CD14-positive monocyte (primary cell): Measurements from ENCODE around the gene TAF4. TPM values are rescaled to one million over a fixed set of nuclear protein-coding genes. Genes with fewer than 3 reads are reported as not detected.

Source experiments
- DNase-seq, 3 donors: peaks; one replicate each; pipeline ENCODE4 v3.0.0-alpha.2; 2011 to 2022
- H2AFZ ChIP-seq: 2 replicates; pipeline ENCODE4 v1.6.0; 2012; ENCODE audit warnings: mild to moderate bottlenecking, low read depth, low read length, inconsistent platforms; ENCODE audit not compliant: insufficient read depth, poor library complexity, severe bottlenecking
- H3K27ac ChIP-seq, 2 donors: 1 replicate in 1 of 2; 2 replicates in 1 of 2; pipeline ENCODE4 v1.5.1; 2012 to 2013; ENCODE audit warnings: low read length in 2 of 2, control low read depth in 1 of 2, inconsistent platforms in 1 of 2, low read depth in 1 of 2, mild to moderate bottlenecking in 1 of 2
- H3K27me3 ChIP-seq, 2 donors: one replicate each; pipeline versions ENCODE4 v1.6.0 to v1.6.1; 2011 to 2013; ENCODE audit warnings: low read length in 2 of 2; ENCODE audit not compliant: control insufficient read depth in 2 of 2, insufficient read depth in 2 of 2
- H3K36me3 ChIP-seq, 2 donors: replicated peaks in 1 of 2; 1 replicate in 1 of 2; 2 replicates in 1 of 2; pipeline versions ENCODE4 v1.5.1 to v1.6.1; 2012 to 2013; ENCODE audit warnings: low read length in 2 of 2, control low read depth in 1 of 2, inconsistent platforms in 1 of 2, mild to moderate bottlenecking in 1 of 2; ENCODE audit not compliant: insufficient read depth in 2 of 2, control insufficient read depth in 1 of 2
- H3K4me1 ChIP-seq, 2 donors: 1 replicate in 1 of 2; 2 replicates in 1 of 2; pipeline versions ENCODE4 v1.5.1 to v1.6.1; 2012 to 2013; ENCODE audit warnings: low read length in 2 of 2, control low read depth in 1 of 2, inconsistent platforms in 1 of 2, mild to moderate bottlenecking in 1 of 2, moderate library complexity in 1 of 2; ENCODE audit not compliant: insufficient read depth in 2 of 2, control insufficient read depth in 1 of 2
- H3K4me2 ChIP-seq: replicated peaks from 2 replicates; pipeline ENCODE3; 2012; ENCODE audit warnings: low read length, moderate library complexity, mild to moderate bottlenecking; ENCODE audit not compliant: poor library complexity, severe bottlenecking; ENCODE audit errors: extremely low read depth
- H3K4me3 ChIP-seq, 3 experiments: fragments of 200-600 bp in 1 of 3; sonication (generic) in 1 of 3; replicated peaks in 1 of 3; 1 replicate in 2 of 3; 2 replicates in 1 of 3; pipeline ENCODE4 v1.5.1; 2011 to 2013; ENCODE audit warnings: low read length in 3 of 3, mild to moderate bottlenecking in 3 of 3, control low read depth in 2 of 3, low read depth in 2 of 3, inconsistent platforms in 1 of 3, moderate library complexity in 1 of 3
- H3K79me2 ChIP-seq: 2 replicates; pipeline ENCODE4 v1.6.0; 2012; ENCODE audit warnings: mild to moderate bottlenecking, control low read depth, inconsistent platforms, low read length, moderate library complexity; ENCODE audit not compliant: insufficient read depth
- H3K9ac ChIP-seq: 2 replicates; pipeline ENCODE4 v1.6.0; 2017; ENCODE audit warnings: low read length, mild to moderate bottlenecking; ENCODE audit not compliant: insufficient read depth, poor library complexity, severe bottlenecking
- H3K9me3 ChIP-seq, 2 donors: replicated peaks in 1 of 2; 1 replicate in 1 of 2; 2 replicates in 1 of 2; pipeline versions ENCODE4 v1.5.1 to v1.6.1; 2012 to 2013; ENCODE audit warnings: low read length in 2 of 2, control low read depth in 1 of 2; ENCODE audit not compliant: control insufficient read depth in 1 of 2, insufficient read depth in 1 of 2
- H4K20me1 ChIP-seq: 2 replicates; pipeline ENCODE4 v1.6.0; 2012; ENCODE audit warnings: mild to moderate bottlenecking, low read length, control low read depth, moderate library complexity; ENCODE audit not compliant: insufficient read depth
- H3K27ac Mint-ChIP-seq, 7 donors: one replicate each; pipeline ENCODE4 v1.8.0; 2020; ENCODE audit warnings: mild to moderate bottlenecking in 7 of 7, mixed read lengths in 7 of 7, moderate library complexity in 6 of 7, inconsistent platforms in 2 of 7
- H3K27me3 Mint-ChIP-seq, 3 donors: one replicate each; pipeline ENCODE4 v1.8.0; 2021 to 2022; ENCODE audit warnings: low read depth in 3 of 3, mild to moderate bottlenecking in 3 of 3, mixed read lengths in 3 of 3, moderate library complexity in 3 of 3, inconsistent platforms in 1 of 3
- H3K36me3 Mint-ChIP-seq, 2 donors: one replicate each; pipeline ENCODE4 v1.8.0; 2020; ENCODE audit warnings: mixed read lengths in 2 of 2, inconsistent platforms in 1 of 2, mild to moderate bottlenecking in 1 of 2
- H3K4me1 Mint-ChIP-seq: one replicate; pipeline ENCODE4 v1.8.0; 2020; ENCODE audit warnings: mild to moderate bottlenecking, mixed read lengths
- H3K4me3 Mint-ChIP-seq, 2 donors: one replicate each; pipeline ENCODE4 v1.8.0; 2020; ENCODE audit warnings: mild to moderate bottlenecking in 2 of 2, mixed read lengths in 2 of 2, moderate library complexity in 1 of 2
- H3K9me3 Mint-ChIP-seq, 7 donors: one replicate each; pipeline ENCODE4 v1.8.0; 2020 to 2022; ENCODE audit warnings: mixed read lengths in 7 of 7, mild to moderate bottlenecking in 6 of 7, moderate library complexity in 6 of 7, inconsistent platforms in 2 of 7
- CTCF ChIP-seq: fragments of 200-600 bp; IDR thresholded peaks from one replicate; pipeline ENCODE4 v1.8.0; 2022; ENCODE audit warnings: antibody characterized with exemption, mild to moderate bottlenecking
- WGBS: methylation state at CpG from one replicate; pipeline ENCODE4 v1.1.5; 2013; ENCODE audit warnings: missing lambda C conversion rate; ENCODE audit not compliant: insufficient coverage; 5-methylcytosine and 5-hydroxymethylcytosine counted together
- intact Hi-C, 2 donors: fragments of 100-400 bp; cut with micrococcal nuclease; formaldehyde crosslinking; loops; one replicate each; pipeline versions ENCODE4 v1.15.0 to v1.15.1; 2023
- polyA plus RNA-seq, 3 donors: library from polyadenylated mRNA; depleted of rRNA in 1 of 3; unstranded in 2 of 3; stranded (reverse) in 1 of 3; fragments of 300-500 nt in 2 of 3; fragments of >200 nt in 1 of 3; fragmentation: Illumina TruSeq in 2 of 3; gene quantifications; 1 replicate in 2 of 3; 2 replicates in 1 of 3; pipeline ENCODE4 v1.2.3, GENCODE V29; 2012 to 2021

Gene TAF4
- polyA plus RNA-seq, 3 donors, result 0.48 to 14.9 (median 0.99) TPM

- WGBS, result 98% methylated on average over 22 of the region's 22 CpGs
- Mint-ChIP-seq H3K27ac (no peak overlapping the region), H3K27me3 (peaks cover 0 to 2% (median 0%) of the 10 kb centered on the region in 3 donors)
Measured at GRCh38 chr20:62049342-62050165, 16.1 kb downstream of the TAF4 start.

GRCh38 chr20:62048821-62049291 lies 16.8 kb downstream of the TAF4 start:
- H3K4me3 ChIP-seq, result no peak overlapping the region
- peaks cover 100% of the 10 kb centered on the region for H4K20me1 ChIP-seq
- 92% methylated on average over 14 of the region's 18 CpGs for WGBS
- peak overlapping the region in 1 of 7 donors; percentile 37 for H3K27ac Mint-ChIP-seq
- H3K27me3 ChIP-seq, result no peaks in the 10 kb centered on the region
- TF ChIP-seq CTCF, result no peak
- H3K4me3 Mint-ChIP-seq, result no peak overlapping the region
- no peak overlapping the region for H3K27ac ChIP-seq
- no peak overlapping the region for H2AFZ ChIP-seq
- H3K4me1 Mint-ChIP-seq, result peaks cover 13% of the 10 kb centered on the region
- H3K27me3 Mint-ChIP-seq, result peaks cover 0 to 2% (median 0%) of the 10 kb centered on the region in 3 donors
- peaks cover 9 to 20% of the 10 kb centered on the region in 2 donors for H3K36me3 Mint-ChIP-seq
- no peak overlapping the region for H3K9ac ChIP-seq
- H3K9me3 ChIP-seq, result no peaks in the 10 kb centered on the region
- intact Hi-C loops, result no loop called here
- H3K9me3 Mint-ChIP-seq, result peaks cover 0 to 3% (median 0%) of the 10 kb centered on the region in 7 donors
- H3K4me1 ChIP-seq, result no peaks in the 10 kb centered on the region
- no peak for DNase-seq
- peaks cover 92% of the 10 kb centered on the region for H3K79me2 ChIP-seq
- peaks cover 0 to 5% of the 10 kb centered on the region in 2 donors for H3K36me3 ChIP-seq
- H3K4me2 ChIP-seq, result no peak overlapping the region

More at GRCh38 chr20:62049342-62050165, 16.1 kb downstream of the TAF4 start:
- Histone ChIP-seq H3K27ac (no peak overlapping the region), H3K9me3 (no peaks in the 10 kb centered on the region), H3K4me1 (no peaks in the 10 kb centered on the region), H3K36me3 (peaks cover 0 to 6% of the 10 kb centered on the region in 2 donors), H3K79me2 (peaks cover 92% of the 10 kb centered on the region), H3K4me2 (no peak overlapping the region), H3K9ac (no peak overlapping the region), H3K27me3 (no peaks in the 10 kb centered on the region), H4K20me1 (peaks cover 100% of the 10 kb centered on the region), H3K4me3 (no peak overlapping the region), H2AFZ (no peak overlapping the region)
- Mint-ChIP-seq H3K36me3 (peaks cover 14 to 27% of the 10 kb centered on the region in 2 donors), H3K9me3 (peaks cover 0 to 3% (median 0%) of the 10 kb centered on the region in 7 donors), H3K4me3 (no peak overlapping the region), H3K4me1 (peaks cover 13% of the 10 kb centered on the region)
- DNase-seq, result no peak
- intact Hi-C loops, result no loop called here
- no peak for TF ChIP-seq CTCF
